ENCODE results near the gene PAX1.

DNA sequence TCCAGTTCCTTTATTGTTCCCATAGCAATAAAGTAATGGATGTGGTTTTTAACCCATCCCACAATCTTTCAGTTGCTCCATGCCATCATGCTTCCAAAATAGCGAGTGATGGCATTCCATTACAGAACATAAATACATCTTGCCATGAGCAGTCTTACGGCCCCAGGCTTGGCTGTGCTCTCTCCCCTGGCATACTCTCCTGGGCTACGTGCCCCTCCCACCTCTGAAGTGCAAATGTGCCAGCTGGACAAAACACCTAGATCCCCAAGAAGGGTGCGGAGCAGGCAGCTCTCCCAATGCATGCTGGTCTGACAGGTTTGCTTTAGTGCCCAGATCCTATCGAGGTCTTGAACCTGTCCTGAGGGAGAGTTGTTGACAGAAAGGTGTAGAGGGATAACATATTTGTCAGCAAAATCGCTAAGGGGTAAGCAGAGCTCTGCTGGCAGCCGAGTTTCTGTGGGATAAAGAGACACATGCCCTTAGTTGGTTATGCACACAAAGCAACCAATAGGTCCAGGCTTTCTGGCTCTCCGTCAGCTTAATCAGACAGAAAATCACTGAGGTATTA, 43.9 kb upstream of the PAX1 start:
- no peak for TF ChIP-seq ZNF274 (IDR thresholded peaks at IDR 0.05; ENCODE audit: borderline replicate concordance, extremely low read depth, low read length)
- TF ChIP-seq FOSL1 (IDR thresholded peaks at IDR 0.05; ENCODE audit: insufficient read depth, low read depth, low read length) = no peak
- TF ChIP-seq SRF (IDR thresholded peaks at IDR 0.05; ENCODE audit: low read depth, low read length) = no peak
- no peak for TF ChIP-seq CEBPB (IDR thresholded peaks at IDR 0.05; ENCODE audit: low read depth, low read length)
- no peak for TF ChIP-seq CTCF (IDR thresholded peaks at IDR 0.05; ENCODE audit: control extremely low read depth in 1 of 3, insufficient read depth in 1 of 3, low read depth in 1 of 3, low read length in 3 of 3)
- no peak for TF ChIP-seq YY1 (IDR thresholded peaks at IDR 0.05; ENCODE audit: low read depth, low read length)
- TF ChIP-seq BCL11A (IDR thresholded peaks at IDR 0.05; ENCODE audit: low read depth in 2 of 2, low read length in 2 of 2) = no peak
- no peak for TF ChIP-seq SP1 (IDR thresholded peaks at IDR 0.05; ENCODE audit: low read depth, low read length)
- no peak for TF ChIP-seq ATF2 (IDR thresholded peaks at IDR 0.05; ENCODE audit: low read length)
- TF ChIP-seq CHD2 (IDR thresholded peaks at IDR 0.05; ENCODE audit: low read length) = no peak
- no peak for TF ChIP-seq POLR2AphosphoS5 (IDR thresholded peaks at IDR 0.05; ENCODE audit: low read depth, low read length)
